IMR-90 (cell line): ENCODE measurements around the gene MTCL1.

Experiments
- FOS ChIP-seq: fragments of 150-350 bp; IDR thresholded peaks from 2 replicates; pipeline ENCODE4 v1.6.1; 2016; ENCODE audit warnings: low read depth, low read length
- POLR2A ChIP-seq: IDR thresholded peaks from 2 replicates; pipeline ENCODE4 v1.6.1; 2012; ENCODE audit warnings: mild to moderate bottlenecking, low read depth, low read length
- RCOR1 ChIP-seq: IDR thresholded peaks from 2 replicates; pipeline ENCODE4 v1.6.1; 2012; ENCODE audit warnings: mild to moderate bottlenecking, low read length, improper control_type of control experiment; ENCODE audit not compliant: insufficient replicate concordance
- TF ChIP-seq, protein P1 (sequence below): fragments of 150-350 bp; IDR thresholded peaks from 2 replicates; pipeline ENCODE4 v1.6.1; 2016; ENCODE audit warnings: low read depth, mild to moderate bottlenecking, low read length, moderate library complexity, borderline replicate concordance
- TF ChIP-seq, protein P2 (sequence below): conservative IDR thresholded peaks from 2 replicates; pipeline ENCODE4 v1.5.1; 2012; ENCODE audit warnings: mild to moderate bottlenecking, low read depth, low read length, improper control_type of control experiment

DNA sequence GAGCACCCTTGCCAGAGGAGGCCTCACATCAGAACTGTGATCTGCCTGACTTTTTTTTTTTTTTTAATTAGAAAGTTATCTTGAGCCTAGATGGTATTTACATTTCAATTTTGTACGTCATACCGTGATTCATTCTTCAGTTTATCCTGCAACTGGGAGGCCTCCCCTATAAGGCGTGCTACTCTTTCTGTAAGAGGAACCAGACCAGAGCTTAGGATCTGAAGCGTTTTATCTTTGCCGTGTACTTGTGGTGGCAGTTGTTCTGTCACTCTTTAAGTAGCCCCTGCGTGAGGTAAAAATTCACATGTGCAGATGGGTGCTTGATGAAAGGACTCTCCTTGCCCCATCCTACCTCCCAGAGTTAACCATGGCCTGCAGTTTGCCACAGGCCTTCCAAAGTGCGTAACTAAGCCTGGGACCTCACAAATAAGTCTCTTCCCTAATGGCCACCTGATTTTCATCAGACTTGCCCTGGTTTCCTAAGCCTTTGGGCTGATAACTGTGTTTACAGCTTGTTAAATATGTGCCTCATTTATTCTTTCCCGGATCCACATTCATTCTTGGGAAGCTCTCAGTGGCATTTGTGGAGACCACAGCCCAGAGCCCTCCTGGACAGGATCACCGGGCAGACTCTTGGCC lies 96.0 kb downstream of the MTCL1 start:
- TF ChIP-seq POLR2A, result peak; percentile 69; the same call in 1 of the 2 replicates
- no peak for TF ChIP-seq RCOR1
- TF ChIP-seq, protein P1, sequence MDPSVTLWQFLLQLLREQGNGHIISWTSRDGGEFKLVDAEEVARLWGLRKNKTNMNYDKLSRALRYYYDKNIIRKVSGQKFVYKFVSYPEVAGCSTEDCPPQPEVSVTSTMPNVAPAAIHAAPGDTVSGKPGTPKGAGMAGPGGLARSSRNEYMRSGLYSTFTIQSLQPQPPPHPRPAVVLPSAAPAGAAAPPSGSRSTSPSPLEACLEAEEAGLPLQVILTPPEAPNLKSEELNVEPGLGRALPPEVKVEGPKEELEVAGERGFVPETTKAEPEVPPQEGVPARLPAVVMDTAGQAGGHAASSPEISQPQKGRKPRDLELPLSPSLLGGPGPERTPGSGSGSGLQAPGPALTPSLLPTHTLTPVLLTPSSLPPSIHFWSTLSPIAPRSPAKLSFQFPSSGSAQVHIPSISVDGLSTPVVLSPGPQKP, result no peak
- TF ChIP-seq, protein P2, sequence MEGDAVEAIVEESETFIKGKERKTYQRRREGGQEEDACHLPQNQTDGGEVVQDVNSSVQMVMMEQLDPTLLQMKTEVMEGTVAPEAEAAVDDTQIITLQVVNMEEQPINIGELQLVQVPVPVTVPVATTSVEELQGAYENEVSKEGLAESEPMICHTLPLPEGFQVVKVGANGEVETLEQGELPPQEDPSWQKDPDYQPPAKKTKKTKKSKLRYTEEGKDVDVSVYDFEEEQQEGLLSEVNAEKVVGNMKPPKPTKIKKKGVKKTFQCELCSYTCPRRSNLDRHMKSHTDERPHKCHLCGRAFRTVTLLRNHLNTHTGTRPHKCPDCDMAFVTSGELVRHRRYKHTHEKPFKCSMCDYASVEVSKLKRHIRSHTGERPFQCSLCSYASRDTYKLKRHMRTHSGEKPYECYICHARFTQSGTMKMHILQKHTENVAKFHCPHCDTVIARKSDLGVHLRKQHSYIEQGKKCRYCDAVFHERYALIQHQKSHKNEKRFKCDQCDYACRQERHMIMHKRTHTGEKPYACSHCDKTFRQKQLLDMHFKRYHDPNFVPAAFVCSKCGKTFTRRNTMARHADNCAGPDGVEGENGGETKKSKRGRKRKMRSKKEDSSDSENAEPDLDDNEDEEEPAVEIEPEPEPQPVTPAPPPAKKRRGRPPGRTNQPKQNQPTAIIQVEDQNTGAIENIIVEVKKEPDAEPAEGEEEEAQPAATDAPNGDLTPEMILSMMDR, result no peak
- TF ChIP-seq FOS, result peak; percentile 88
